ENCODE measurements around the gene TRMT44. TPM values are rescaled to one million over a fixed set of nuclear protein-coding genes. Genes with fewer than 3 reads are reported as not detected.

Gene TRMT44
- total RNA-seq, 4 donors from 2014 or later = 39.0 to 61.0 (median 49.2) TPM

DNA sequence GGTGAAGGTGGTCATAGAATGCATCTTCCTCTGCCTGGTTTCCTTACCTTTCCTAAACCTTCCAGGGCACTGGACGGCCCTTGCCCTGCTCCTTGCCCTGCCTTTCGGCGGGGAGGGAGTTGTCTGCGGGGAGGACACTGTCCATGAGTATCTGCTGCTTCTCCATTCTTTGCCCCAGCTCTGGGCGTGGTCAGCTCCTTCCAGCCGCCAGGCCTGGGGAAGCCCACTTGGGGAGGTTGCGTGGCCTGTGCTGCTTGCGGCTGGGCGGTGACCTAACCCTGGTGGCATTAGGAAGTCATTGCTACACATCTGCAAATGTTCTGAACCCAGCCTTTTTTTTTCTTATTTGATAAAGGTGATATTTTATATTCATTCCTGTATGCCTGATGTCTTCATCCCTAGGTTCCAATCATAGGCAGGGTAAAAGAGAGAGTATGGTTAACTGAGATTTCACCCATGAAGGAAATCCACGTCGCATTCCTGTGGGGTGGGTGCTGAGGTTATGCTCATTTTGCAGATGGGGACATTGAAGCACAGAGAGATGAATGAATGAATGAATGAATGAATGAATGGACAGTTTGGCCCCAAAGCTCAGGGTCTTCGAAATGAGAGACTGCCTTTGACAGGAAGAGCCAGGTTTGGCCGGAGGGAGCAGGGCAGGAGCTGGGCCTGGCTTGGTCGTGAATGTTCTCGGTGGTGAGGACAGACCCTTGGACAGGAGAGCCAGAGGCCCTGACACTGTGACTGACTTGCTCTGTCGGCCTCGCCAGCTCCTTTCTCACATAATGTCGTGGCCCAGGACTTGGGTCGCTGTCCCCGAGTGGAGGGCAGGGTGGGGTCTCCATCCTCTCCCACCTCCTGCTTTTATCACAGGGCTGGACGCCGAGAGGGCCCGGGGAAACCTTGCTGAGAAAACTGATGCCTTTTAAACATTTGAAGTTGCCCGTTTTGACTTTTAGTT lies 81.9 kb downstream of the TRMT44 start:
- DNase-seq (ENCODE audit: low spot score in 2 of 2) = no peak
- intact Hi-C loops (cut with DNase I; ENCODE audit: low total_unique reads) = no loop called here
- WGBS, 2 donors = 87 to 88% methylated on average over 24 of the region's 24 CpGs
- TF ChIP-seq POLR2A (IDR thresholded peaks at IDR 0.05) = no peak
- TF ChIP-seq CTCF (IDR thresholded peaks at IDR 0.05) = no peak
- H3K4me3 ChIP-seq (ENCODE audit: low read depth, poor library complexity, severe bottlenecking) = no peak overlapping the region

GRCh38 chr4:8523175-8523574 lies 82.6 kb downstream of the TRMT44 start:
- no peak for DNase-seq (ENCODE audit: low spot score in 2 of 2)
- no peak overlapping the region for H3K4me3 ChIP-seq (ENCODE audit: low read depth, poor library complexity, severe bottlenecking)
- no peak for TF ChIP-seq CTCF (IDR thresholded peaks at IDR 0.05)
- no peak for TF ChIP-seq POLR2A (IDR thresholded peaks at IDR 0.05)
- 75 to 81% methylated on average over 13 of the region's 13 CpGs for WGBS, 2 donors
- intact Hi-C loops (cut with DNase I; ENCODE audit: low total_unique reads) = no loop called here

GRCh38 chr4:8523766-8524165 lies 83.2 kb downstream of the TRMT44 start:
- intact Hi-C loops (cut with DNase I; ENCODE audit: low total_unique reads) = no loop called here
- WGBS, 2 donors = 78 to 83% methylated on average over 3 of the region's 3 CpGs
- TF ChIP-seq POLR2A (IDR thresholded peaks at IDR 0.05) (no peak), CTCF (IDR thresholded peaks at IDR 0.05) (no peak)
- DNase-seq (ENCODE audit: low spot score in 2 of 2) = no peak
- no peak overlapping the region for H3K4me3 ChIP-seq (ENCODE audit: low read depth, poor library complexity, severe bottlenecking)

- 81 to 82% methylated on average over 12 of the region's 12 CpGs for WGBS, 2 donors
- H3K4me3 ChIP-seq (ENCODE audit: low read depth, poor library complexity, severe bottlenecking) = no peak overlapping the region
- TF ChIP-seq POLR2A (IDR thresholded peaks at IDR 0.05) = no peak
- no peak for TF ChIP-seq CTCF (IDR thresholded peaks at IDR 0.05)
- no peak for DNase-seq (ENCODE audit: low spot score in 2 of 2)
- intact Hi-C loops (cut with DNase I; ENCODE audit: low total_unique reads) = no loop called here
Observed at GRCh38 chr4:8524595-8525382, 84.2 kb downstream of the TRMT44 start.

DNA sequence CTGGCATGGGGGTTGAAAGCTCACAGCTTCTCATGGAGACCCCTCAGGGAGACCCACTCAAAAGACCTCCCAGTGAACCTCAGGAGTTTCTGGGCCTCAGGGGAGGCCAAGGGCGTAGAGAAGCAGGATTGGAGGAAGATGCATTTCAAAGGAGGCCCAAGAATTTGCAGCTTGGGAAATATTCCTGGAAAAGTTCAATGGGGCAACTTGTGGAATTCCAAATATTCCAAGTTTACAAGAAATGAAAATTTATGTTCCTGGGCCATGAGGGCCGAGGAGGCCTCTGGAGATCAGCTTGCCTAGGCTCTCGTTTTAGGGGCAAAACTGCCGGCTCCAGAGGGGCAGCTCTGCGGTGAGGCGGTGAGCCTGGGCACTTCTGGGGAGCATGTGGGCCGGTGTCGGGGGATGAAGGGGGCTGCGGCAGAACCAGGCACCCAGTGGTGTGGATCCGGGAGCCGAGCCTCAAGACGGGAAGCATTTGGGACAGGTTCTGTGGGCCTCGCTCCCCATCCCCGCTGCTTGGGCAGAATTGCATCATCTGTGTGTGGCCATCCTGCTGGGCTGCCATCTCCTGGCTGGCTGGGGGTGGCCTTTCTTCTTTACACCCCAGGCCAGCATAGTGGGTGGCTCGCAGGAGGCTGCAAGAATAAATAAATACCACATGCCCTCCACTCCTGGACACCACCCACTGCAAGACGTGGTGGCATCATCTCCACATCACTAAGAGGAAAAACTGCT lies 85.0 kb downstream of the TRMT44 start:
- no peak overlapping the region for H3K4me3 ChIP-seq (ENCODE audit: low read depth, poor library complexity, severe bottlenecking)
- WGBS, 2 donors = 63 to 71% methylated on average over 16 of the region's 16 CpGs
- intact Hi-C loops (cut with DNase I; ENCODE audit: low total_unique reads) = no loop called here
- no peak for DNase-seq (ENCODE audit: low spot score in 2 of 2)
- no peak for TF ChIP-seq POLR2A (IDR thresholded peaks at IDR 0.05)
- no peak for TF ChIP-seq CTCF (IDR thresholded peaks at IDR 0.05)

Other genes starting within 250 kb of the TRMT44 start
- gene SH3TC1, start 241.5 kb upstream of the TRMT44 start, total RNA-seq = 10 to 100 TPM; 10.1 to 15.9 (median 11.1) TPM
- 10 to 100 TPM in 2 of 4 donors, 1 to 10 TPM in 2; 4.0 to 18.2 (median 11.4) TPM for gene HTRA3, start 171.0 kb upstream of the TRMT44 start, total RNA-seq
- gene ACOX3, start 54 bp upstream of the TRMT44 start, total RNA-seq = 10 to 100 TPM; 37.5 to 55.9 (median 41.2) TPM
- not detected for gene GPR78, start 139.6 kb downstream of the TRMT44 start, total RNA-seq
- gene CPZ, start 152.0 kb downstream of the TRMT44 start, total RNA-seq = 10 to 100 TPM in 1 of 4 donors, under 1 TPM in 1, not detected in 2; 0.91 to 10.2 TPM